ENCODE measurements around the gene BPI. TPM values are rescaled to one million over a fixed set of nuclear protein-coding genes. Genes with fewer than 3 reads are reported as not detected.

BPI gene
- total RNA-seq, 1 donor from 2014 or later, result not detected

DNA sequence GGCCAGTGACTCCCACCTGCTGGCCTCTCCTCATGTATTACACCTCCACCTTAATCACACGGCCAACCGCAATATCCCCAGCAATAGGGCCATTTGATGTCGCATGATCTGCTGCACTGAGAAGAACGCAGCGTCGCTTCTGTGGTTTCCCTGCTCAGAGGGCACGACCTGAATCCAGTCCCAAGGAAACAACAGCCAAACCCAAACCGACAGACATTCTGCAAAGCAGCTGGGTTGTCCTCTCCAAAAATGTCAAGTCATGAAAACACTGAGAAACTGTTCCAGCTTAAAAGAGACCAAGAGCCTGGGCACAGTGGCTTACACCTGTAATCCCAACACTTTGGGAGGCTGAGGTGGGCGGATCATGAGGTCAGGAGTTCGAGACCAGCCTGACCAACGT lies 7.5 kb upstream of the BPI start:
- TF ChIP-seq, protein P1, sequence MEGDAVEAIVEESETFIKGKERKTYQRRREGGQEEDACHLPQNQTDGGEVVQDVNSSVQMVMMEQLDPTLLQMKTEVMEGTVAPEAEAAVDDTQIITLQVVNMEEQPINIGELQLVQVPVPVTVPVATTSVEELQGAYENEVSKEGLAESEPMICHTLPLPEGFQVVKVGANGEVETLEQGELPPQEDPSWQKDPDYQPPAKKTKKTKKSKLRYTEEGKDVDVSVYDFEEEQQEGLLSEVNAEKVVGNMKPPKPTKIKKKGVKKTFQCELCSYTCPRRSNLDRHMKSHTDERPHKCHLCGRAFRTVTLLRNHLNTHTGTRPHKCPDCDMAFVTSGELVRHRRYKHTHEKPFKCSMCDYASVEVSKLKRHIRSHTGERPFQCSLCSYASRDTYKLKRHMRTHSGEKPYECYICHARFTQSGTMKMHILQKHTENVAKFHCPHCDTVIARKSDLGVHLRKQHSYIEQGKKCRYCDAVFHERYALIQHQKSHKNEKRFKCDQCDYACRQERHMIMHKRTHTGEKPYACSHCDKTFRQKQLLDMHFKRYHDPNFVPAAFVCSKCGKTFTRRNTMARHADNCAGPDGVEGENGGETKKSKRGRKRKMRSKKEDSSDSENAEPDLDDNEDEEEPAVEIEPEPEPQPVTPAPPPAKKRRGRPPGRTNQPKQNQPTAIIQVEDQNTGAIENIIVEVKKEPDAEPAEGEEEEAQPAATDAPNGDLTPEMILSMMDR (conservative IDR thresholded peaks at IDR 0.05; ENCODE audit: low read depth, low read length), result no peak
- no peak overlapping the region for H3K4me3 ChIP-seq (ENCODE audit: low read depth, low read length)
- DNase-seq (ENCODE audit: low read depth), result no peak

DNA sequence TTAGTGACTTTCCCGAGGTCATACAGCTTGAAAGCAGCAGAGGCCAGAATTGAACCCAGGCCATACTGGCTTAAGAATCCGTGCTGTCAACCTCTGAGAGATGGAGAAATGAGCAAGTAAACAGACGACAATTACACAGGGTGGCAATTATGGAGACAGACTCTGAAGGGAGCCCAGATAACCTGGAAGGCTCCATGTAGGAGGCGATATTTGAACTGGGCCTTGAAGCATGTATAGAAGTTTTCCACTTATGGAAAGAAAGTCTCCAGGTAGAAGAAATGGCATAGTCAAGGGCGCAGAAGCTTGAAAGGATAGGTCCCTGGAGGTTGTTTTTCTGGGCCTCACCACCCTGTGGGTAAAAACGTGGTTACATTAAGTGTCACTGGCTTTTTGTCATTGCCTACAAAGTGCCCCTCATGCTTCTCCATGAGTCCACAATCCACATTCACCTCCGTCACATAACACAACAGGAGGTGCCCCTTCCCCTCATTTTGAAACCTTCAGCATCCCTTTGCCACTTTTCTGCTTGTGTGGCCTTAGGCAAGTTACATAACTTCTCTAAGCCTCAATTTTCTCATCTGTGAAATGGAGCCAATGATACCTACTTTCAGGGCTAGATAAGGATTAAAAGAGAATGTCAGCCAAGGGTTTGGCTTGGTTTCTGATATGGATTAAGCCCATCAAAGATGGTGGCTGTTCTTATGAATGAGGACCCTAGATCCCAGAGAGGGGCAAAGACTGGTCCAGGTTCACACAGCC lies 5.9 kb upstream of the BPI start:
- H3K4me3 ChIP-seq (ENCODE audit: low read depth, low read length), result no peak overlapping the region
- no peak for DNase-seq (ENCODE audit: low read depth)
- TF ChIP-seq, protein P1 (conservative IDR thresholded peaks at IDR 0.05; ENCODE audit: low read depth, low read length), result no peak

DNA sequence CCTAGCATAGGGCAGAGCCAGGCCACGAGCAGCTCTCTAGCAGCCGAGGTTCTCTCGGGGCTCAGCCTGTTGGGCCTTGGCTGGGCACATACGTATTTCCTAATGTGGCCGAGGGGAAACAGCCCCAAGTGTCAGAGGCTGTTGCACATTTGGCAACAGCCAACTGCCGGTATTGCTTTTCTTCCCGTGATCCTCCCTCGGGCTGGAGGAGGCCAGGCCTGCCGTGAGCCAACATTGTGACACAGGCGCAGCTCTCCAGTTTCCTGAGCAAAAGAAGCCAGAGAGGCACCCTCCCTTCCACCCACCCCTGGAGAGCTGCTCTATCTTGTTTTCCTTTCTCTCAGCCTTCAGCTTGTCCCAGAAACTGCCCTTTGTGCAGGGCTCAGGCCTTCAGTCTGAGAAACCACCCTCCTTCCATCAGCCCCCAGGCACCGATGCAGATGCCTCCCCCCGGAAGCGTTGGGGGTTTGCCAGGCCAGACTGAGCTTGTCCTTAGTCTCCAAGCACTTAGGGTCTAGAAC lies 5.1 kb upstream of the BPI start:
- no peak overlapping the region for H3K4me3 ChIP-seq (ENCODE audit: low read depth, low read length)
- DNase-seq (ENCODE audit: low read depth), result no peak
- TF ChIP-seq, protein P1 (conservative IDR thresholded peaks at IDR 0.05; ENCODE audit: low read depth, low read length), result no peak

DNA sequence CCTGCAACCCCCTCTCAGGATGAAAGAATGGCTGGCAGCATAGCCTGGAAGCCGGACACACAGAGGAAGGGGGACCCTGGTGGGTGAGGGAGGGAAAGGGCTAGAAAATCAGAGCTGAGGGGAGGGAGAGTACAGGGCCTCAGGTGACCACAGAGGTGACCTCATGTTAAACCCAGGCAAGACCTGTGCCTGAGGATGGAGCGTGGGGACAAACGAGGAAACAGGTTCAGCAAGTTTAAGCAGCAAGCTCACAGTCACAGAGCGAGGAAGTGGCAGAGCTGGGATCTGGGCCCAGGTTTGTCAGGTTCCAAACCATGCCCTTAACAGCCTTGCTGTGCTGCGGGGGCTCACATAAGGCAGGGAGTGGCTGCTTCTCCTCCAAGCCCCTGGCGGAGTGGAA lies 4.0 kb upstream of the BPI start:
- DNase-seq (ENCODE audit: low read depth), result no peak
- TF ChIP-seq, protein P1 (conservative IDR thresholded peaks at IDR 0.05; ENCODE audit: low read depth, low read length), result no peak
- H3K4me3 ChIP-seq (ENCODE audit: low read depth, low read length), result no peak overlapping the region

DNA sequence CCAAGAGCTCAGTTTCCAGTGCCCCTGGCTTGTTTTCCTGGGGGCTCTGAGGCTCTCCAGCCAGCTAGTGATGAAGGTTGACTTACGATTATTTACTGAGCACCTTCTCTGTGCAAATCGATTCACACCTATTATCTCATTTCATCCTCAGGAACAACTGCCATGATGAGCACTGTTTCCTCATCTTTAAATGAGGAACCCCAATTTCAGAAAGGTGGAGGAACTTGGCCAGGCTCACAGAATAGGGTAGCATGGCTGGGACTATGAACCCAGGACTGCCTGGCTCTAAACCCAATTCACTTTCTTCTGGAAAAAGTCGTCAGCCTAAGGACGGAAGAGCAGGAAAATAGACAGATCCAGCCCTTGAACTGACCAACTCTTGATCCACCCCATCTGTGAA lies 3.5 kb upstream of the BPI start:
- DNase-seq (ENCODE audit: low read depth), result no peak
- H3K4me3 ChIP-seq (ENCODE audit: low read depth, low read length), result no peak overlapping the region
- TF ChIP-seq, protein P1 (conservative IDR thresholded peaks at IDR 0.05; ENCODE audit: low read depth, low read length), result no peak

DNA sequence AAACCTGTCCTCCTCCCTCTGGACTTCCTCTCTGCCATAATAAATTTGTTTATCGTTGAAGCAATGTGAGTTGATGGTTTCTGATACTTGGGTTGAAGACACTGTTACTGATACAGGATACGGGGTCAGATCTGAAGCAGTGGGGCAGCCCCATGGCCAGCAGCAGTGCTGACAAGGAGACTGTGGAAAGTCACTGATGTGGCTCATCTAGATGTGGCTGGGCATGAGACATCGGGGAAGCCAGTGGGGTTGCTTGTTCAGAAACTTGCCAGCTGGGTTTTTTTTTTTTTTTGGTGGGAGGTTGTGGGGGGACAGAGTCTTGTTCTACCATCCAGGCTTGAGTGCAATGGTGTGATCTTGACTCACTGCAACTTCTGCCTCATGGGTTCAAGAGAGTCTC lies 2.6 kb upstream of the BPI start:
- no peak for DNase-seq (ENCODE audit: low read depth)
- no peak overlapping the region for H3K4me3 ChIP-seq (ENCODE audit: low read depth, low read length)
- TF ChIP-seq, protein P1 (conservative IDR thresholded peaks at IDR 0.05; ENCODE audit: low read depth, low read length), result no peak

DNA sequence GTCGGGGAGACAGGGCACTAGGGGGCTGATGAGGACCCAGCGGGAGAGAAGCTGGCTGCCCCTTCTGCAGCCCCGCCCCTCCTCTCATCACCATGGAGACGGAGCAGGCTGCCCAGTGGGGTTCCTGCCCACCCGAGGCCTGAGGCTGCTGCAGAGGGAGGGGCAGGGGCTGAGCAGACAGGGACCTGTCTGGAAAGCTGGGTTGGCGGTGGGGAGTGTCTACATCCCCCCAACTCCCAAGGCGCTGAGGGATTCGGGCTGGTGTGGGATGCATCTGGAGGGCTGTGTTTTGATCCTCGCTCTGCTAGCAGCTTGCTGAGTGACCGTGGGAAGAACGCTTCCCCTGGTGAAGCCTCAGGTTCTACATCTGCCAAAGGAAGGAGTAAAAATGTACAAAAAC lies 1.2 kb upstream of the BPI start:
- TF ChIP-seq, protein P1 (conservative IDR thresholded peaks at IDR 0.05; ENCODE audit: low read depth, low read length), result no peak
- no peak for DNase-seq (ENCODE audit: low read depth)
- no peak overlapping the region for H3K4me3 ChIP-seq (ENCODE audit: low read depth, low read length)

Data from epithelial cell of proximal tubule (primary cell).